ENCODE results near the gene IKZF1. TPM values are rescaled to one million over a fixed set of nuclear protein-coding genes. Genes with fewer than 3 reads are reported as not detected.

The IKZF1 gene
- total and polyA plus RNA-seq, 9 of the 15 experiments (the other 6 are each of a cell fraction or from before 2014, with no cell fraction given), result 12.6 to 85.3 (median 44.7) TPM

GRCh38 chr7:50355817-50356178 is 51.3 kb downstream of the IKZF1 start (continued):
- TF ChIP-seq, protein P1, sequence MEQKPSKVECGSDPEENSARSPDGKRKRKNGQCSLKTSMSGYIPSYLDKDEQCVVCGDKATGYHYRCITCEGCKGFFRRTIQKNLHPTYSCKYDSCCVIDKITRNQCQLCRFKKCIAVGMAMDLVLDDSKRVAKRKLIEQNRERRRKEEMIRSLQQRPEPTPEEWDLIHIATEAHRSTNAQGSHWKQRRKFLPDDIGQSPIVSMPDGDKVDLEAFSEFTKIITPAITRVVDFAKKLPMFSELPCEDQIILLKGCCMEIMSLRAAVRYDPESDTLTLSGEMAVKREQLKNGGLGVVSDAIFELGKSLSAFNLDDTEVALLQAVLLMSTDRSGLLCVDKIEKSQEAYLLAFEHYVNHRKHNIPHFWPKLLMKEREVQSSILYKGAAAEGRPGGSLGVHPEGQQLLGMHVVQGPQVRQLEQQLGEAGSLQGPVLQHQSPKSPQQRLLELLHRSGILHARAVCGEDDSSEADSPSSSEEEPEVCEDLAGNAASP (IDR thresholded peaks at IDR 0.05), result no peak
- TF ChIP-seq NCOA6 (IDR thresholded peaks at IDR 0.05) (no peak), HEY1 (CRISPR knock-in tag; IDR thresholded peaks at IDR 0.05; ENCODE audit: borderline replicate concordance) (no peak; the same call in 1 of the 2 replicates), ZNF407 (IDR thresholded peaks at IDR 0.05; ENCODE audit: low read depth) (no peak), ATF2 (CRISPR knock-in tag; IDR thresholded peaks at IDR 0.05) (no peak), ZNF12 (CRISPR knock-in tag; IDR thresholded peaks at IDR 0.05) (no peak), ZBED1 (IDR thresholded peaks at IDR 0.05) (no peak)
- TF ChIP-seq, protein P2, sequence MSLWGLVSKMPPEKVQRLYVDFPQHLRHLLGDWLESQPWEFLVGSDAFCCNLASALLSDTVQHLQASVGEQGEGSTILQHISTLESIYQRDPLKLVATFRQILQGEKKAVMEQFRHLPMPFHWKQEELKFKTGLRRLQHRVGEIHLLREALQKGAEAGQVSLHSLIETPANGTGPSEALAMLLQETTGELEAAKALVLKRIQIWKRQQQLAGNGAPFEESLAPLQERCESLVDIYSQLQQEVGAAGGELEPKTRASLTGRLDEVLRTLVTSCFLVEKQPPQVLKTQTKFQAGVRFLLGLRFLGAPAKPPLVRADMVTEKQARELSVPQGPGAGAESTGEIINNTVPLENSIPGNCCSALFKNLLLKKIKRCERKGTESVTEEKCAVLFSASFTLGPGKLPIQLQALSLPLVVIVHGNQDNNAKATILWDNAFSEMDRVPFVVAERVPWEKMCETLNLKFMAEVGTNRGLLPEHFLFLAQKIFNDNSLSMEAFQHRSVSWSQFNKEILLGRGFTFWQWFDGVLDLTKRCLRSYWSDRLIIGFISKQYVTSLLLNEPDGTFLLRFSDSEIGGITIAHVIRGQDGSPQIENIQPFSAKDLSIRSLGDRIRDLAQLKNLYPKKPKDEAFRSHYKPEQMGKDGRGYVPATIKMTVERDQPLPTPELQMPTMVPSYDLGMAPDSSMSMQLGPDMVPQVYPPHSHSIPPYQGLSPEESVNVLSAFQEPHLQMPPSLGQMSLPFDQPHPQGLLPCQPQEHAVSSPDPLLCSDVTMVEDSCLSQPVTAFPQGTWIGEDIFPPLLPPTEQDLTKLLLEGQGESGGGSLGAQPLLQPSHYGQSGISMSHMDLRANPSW (CRISPR knock-in tag; IDR thresholded peaks at IDR 0.05), result no peak
- TF ChIP-seq, protein P3, sequence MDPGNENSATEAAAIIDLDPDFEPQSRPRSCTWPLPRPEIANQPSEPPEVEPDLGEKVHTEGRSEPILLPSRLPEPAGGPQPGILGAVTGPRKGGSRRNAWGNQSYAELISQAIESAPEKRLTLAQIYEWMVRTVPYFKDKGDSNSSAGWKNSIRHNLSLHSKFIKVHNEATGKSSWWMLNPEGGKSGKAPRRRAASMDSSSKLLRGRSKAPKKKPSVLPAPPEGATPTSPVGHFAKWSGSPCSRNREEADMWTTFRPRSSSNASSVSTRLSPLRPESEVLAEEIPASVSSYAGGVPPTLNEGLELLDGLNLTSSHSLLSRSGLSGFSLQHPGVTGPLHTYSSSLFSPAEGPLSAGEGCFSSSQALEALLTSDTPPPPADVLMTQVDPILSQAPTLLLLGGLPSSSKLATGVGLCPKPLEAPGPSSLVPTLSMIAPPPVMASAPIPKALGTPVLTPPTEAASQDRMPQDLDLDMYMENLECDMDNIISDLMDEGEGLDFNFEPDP (CRISPR knock-in tag; IDR thresholded peaks at IDR 0.05), result no peak
- TF ChIP-seq, protein P4, sequence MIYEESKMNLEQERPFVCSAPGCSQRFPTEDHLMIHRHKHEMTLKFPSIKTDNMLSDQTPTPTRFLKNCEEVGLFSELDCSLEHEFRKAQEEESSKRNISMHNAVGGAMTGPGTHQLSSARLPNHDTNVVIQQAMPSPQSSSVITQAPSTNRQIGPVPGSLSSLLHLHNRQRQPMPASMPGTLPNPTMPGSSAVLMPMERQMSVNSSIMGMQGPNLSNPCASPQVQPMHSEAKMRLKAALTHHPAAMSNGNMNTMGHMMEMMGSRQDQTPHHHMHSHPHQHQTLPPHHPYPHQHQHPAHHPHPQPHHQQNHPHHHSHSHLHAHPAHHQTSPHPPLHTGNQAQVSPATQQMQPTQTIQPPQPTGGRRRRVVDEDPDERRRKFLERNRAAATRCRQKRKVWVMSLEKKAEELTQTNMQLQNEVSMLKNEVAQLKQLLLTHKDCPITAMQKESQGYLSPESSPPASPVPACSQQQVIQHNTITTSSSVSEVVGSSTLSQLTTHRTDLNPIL (CRISPR knock-in tag; IDR thresholded peaks at IDR 0.05), result no peak
